GM19351 (cell line): ENCODE data around the gene EFCC1.
"Not testable (repeated sequence)": the region's sequence is repeated elsewhere in the genome, so short reads cannot be mapped to it uniquely, and the experiment has no call there.

Experiments used
- ATAC-seq: cut with Tn5 transposase; IDR thresholded peaks from one replicate; pipeline ENCODE4 v1.9.1; 2021; ENCODE audit warnings: mild to moderate bottlenecking, moderate library complexity; ENCODE audit not compliant: unreplicated experiment

Gene EFCC1

GRCh38 chr3:129068291-129068886 is 67.3 kb downstream of the EFCC1 start:
- ATAC-seq = no peak

GRCh38 chr3:129069313-129070085 is 68.4 kb downstream of the EFCC1 start:
- ATAC-seq = not testable (repeated sequence)

GRCh38 chr3:129070086-129070885 is 69.2 kb downstream of the EFCC1 start:
- ATAC-seq = no peak

GRCh38 chr3:129077222-129077621 is 76.1 kb downstream of the EFCC1 start:
- no peak for ATAC-seq

GRCh38 chr3:129078510-129078909 is 77.4 kb downstream of the EFCC1 start:
- ATAC-seq = no peak

- no peak for ATAC-seq
These were observed 80.4 kb downstream of the EFCC1 start for GRCh38 chr3:129081503-129081902.

- ATAC-seq = no peak
These were observed 80.9 kb downstream of the EFCC1 start for GRCh38 chr3:129082026-129082425.

- ATAC-seq = no peak
These were observed 83.4 kb downstream of the EFCC1 start for GRCh38 chr3:129084501-129084900.

- no peak for ATAC-seq
These were observed 84.1 kb downstream of the EFCC1 start for GRCh38 chr3:129085165-129085715.

- no peak for ATAC-seq
These were observed 84.7 kb downstream of the EFCC1 start for GRCh38 chr3:129085818-129086217.

GRCh38 chr3:129087138-129087702 is 86.1 kb downstream of the EFCC1 start:
- ATAC-seq = no peak

GRCh38 chr3:129087904-129088303 is 86.8 kb downstream of the EFCC1 start:
- peak; percentile 64 for ATAC-seq

GRCh38 chr3:129088312-129088711 is 87.2 kb downstream of the EFCC1 start:
- not testable (repeated sequence) for ATAC-seq
